Right lobe of liver (tissue), 6 donors: ENCODE data around the gene FABP7. TPM values are rescaled to one million over a fixed set of nuclear protein-coding genes. Genes with fewer than 3 reads are reported as not detected.

Experiments
- ATAC-seq, 4 donors: fragments of 200-7000 bp; cut with Tn5 transposase; one replicate each; pipeline ENCODE4 v1.9.1; 2020; ENCODE audit warnings: mild to moderate bottlenecking in 4 of 4, moderate library complexity in 4 of 4
- DNase-seq, 3 donors: peaks; one replicate each; pipeline ENCODE4 v3.0.0-alpha.2; 2020
- H3K27ac ChIP-seq, 3 donors: fragments of 200-600 bp; one replicate each; pipeline ENCODE4 v1.8.0; 2022
- H3K27me3 ChIP-seq, 2 donors: fragments of 200-600 bp; one replicate each; pipeline ENCODE4 v1.8.0; 2022
- H3K36me3 ChIP-seq, 4 donors: fragments of 200-600 bp; sonication (generic) in 1 of 4; one replicate each; pipeline versions ENCODE4 v1.5.1 to v1.8.0; 2017 to 2022; ENCODE audit warnings: control low read depth in 1 of 4
- H3K4me1 ChIP-seq, 4 donors: fragments of 200-600 bp; sonication (generic) in 1 of 4; one replicate each; pipeline versions ENCODE4 v1.5.1 to v1.8.0; 2017 to 2022; ENCODE audit warnings: control low read depth in 1 of 4
- H3K4me3 ChIP-seq, 3 donors: fragments of 200-600 bp; one replicate each; pipeline ENCODE4 v1.8.0; 2022
- H3K9me3 ChIP-seq, 4 donors: fragments of 200-600 bp; sonication (generic) in 1 of 4; one replicate each; pipeline versions ENCODE4 v1.5.1 to v1.8.0; 2017 to 2022; ENCODE audit warnings: control low read depth in 1 of 4
- CTCF ChIP-seq, 4 donors: fragments of 200-600 bp in 3 of 4; fragments of 450-650 bp in 1 of 4; IDR thresholded peaks; one replicate each; pipeline versions ENCODE4 v1.5.1 to v1.8.0; 2016 to 2022; ENCODE audit warnings: antibody characterized with exemption in 4 of 4, mild to moderate bottlenecking in 2 of 4
- POLR2A ChIP-seq: fragments of 450-650 bp; IDR thresholded peaks from one replicate; pipeline ENCODE4 v1.6.1; 2017; ENCODE audit warnings: antibody characterized with exemption, mild to moderate bottlenecking
- WGBS: methylation state at CpG from one replicate; pipeline ENCODE4 v1.1.6; 2018; ENCODE audit warnings: low coverage, low lambda C conversion rate; ENCODE audit not compliant: insufficient coverage; ENCODE audit errors: missing lambda C conversion rate; 5-methylcytosine and 5-hydroxymethylcytosine counted together
- intact Hi-C, 2 donors: fragments of 100-400 bp; cut with DNase I; formaldehyde crosslinking; loops; one replicate each; pipeline versions ENCODE4 v1.11.2 to v1.14.1; 2022
- total RNA-seq, 6 experiments: library from RNA; depleted of rRNA in 2 of 6; stranded (reverse); fragments of >200 nt in 2 of 6; fragmentation: NEBNext Ultra II Directional in 3 of 6; extraction: Animal tissue kit (Norgen Biotek cat#: 25700) in 3 of 6; gene quantifications; one replicate each; pipeline versions ENCODE4 v1.1.0 to v1.2.4, GENCODE V29; 2016 to 2023
- donor health status: DM: no; HTN: yes; CAD: no.
- donor health status: DM: no; HTN: no; CAD: no.
- donor health status: DM: no; HTN: no; CAD: no.
- donor health status: DM: no; HTN: yes; CAD: no.
- donor health status: DM: no; HTN: yes; CAD: no.

The FABP7 gene
- total RNA-seq, 6 experiments from 2014 or later: not detected

GRCh38 chr6:122772724-122773415, 6.6 kb upstream of the FABP7 start:
- DNase-seq (no peak), ATAC-seq (no peak)
- Histone ChIP-seq H3K27me3 (no peaks in the 10 kb centered on the region), H3K4me1 (peaks cover 0 to 21% (median 4%) of the 10 kb centered on the region in 4 donors), H3K36me3 (no peaks in the 10 kb centered on the region), H3K4me3 (no peak overlapping the region), H3K27ac (no peak overlapping the region), H3K9me3 (no peaks in the 10 kb centered on the region)
- 91% methylated on average over 3 of the region's 3 CpGs for WGBS
- intact Hi-C loops: no loop called here
- TF ChIP-seq POLR2A (no peak), CTCF (IDR thresholded peaks at IDR 0.05) (no peak)

DNA sequence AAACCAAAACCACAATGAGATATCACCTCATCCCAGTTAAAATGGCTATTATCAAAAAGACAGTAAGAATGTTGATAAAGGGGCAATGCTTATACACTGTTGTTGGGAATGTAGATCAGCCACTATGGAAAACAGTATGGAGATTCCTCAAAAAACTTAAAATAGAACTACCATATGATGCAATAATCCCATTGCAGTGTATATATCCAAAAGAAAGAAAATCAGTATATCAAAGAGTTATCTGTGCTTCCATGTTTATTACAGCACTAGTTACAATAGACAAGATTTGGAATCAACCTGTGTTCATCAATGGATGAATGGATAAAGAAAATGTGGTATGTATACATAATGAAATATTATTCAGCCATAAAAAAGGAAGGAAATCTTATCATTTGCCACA, 3.5 kb upstream of the FABP7 start:
- no peak for TF ChIP-seq POLR2A
- no peak for TF ChIP-seq CTCF (IDR thresholded peaks at IDR 0.05)
- Histone ChIP-seq H3K27ac (no peak overlapping the region), H3K27me3 (no peaks in the 10 kb centered on the region), H3K9me3 (no peaks in the 10 kb centered on the region), H3K4me3 (no peak overlapping the region), H3K36me3 (no peaks in the 10 kb centered on the region), H3K4me1 (peaks cover 0 to 9% (median 3%) of the 10 kb centered on the region in 4 donors)
- intact Hi-C loops: no loop called here
- ATAC-seq (no peak), DNase-seq (no peak)

GRCh38 chr6:122778302-122778701, 1.2 kb upstream of the FABP7 start:
- 95% methylated on average over 4 of the region's 5 CpGs for WGBS
- Histone ChIP-seq H3K4me1 (no peaks in the 10 kb centered on the region), H3K27ac (no peak overlapping the region), H3K27me3 (no peaks in the 10 kb centered on the region), H3K36me3 (no peaks in the 10 kb centered on the region), H3K9me3 (no peaks in the 10 kb centered on the region), H3K4me3 (no peak overlapping the region)
- ATAC-seq: no peak
- TF ChIP-seq POLR2A: no peak
- TF ChIP-seq CTCF (IDR thresholded peaks at IDR 0.05): no peak
- intact Hi-C loops: no loop called here
- DNase-seq: no peak

- no peak overlapping the region for H3K27ac ChIP-seq
- no peak for DNase-seq
- ATAC-seq: no peak
- no peak for TF ChIP-seq CTCF (IDR thresholded peaks at IDR 0.05)
- no peak for TF ChIP-seq POLR2A
- H3K4me3 ChIP-seq: no peak overlapping the region
- intact Hi-C loops: no loop called here
- H3K9me3 ChIP-seq: no peaks in the 10 kb centered on the region
- 71% methylated on average over 13 of the region's 13 CpGs for WGBS
- H3K36me3 ChIP-seq: no peaks in the 10 kb centered on the region
- no peaks in the 10 kb centered on the region for H3K27me3 ChIP-seq
- H3K4me1 ChIP-seq: no peaks in the 10 kb centered on the region
Observed at GRCh38 chr6:122778985-122779661, 393 bp upstream of the FABP7 start.
